Mammary epithelial cell (primary cell): ENCODE data around the gene LUZP2.

Experiments
- EZH2 ChIP-seq: IDR thresholded peaks from 2 replicates; pipeline ENCODE4 v1.6.1; 2012; ENCODE audit warnings: low read length, inconsistent platforms, borderline replicate concordance
- TF ChIP-seq, protein P1 (sequence below), 2 donors: IDR thresholded peaks in 1 of 2; conservative IDR thresholded peaks in 1 of 2; 2 replicates each; pipeline ENCODE4 v1.5.1; 2011 to 2012; ENCODE audit warnings: inconsistent platforms in 2 of 2, low read length in 2 of 2, mild to moderate bottlenecking in 2 of 2, control low read depth in 1 of 2, low read depth in 1 of 2; ENCODE audit not compliant: insufficient read depth in 1 of 2; ENCODE audit errors: extremely low read depth in 1 of 2

GRCh38 chr11:24625975-24626374, 129.1 kb downstream of the LUZP2 start:
- TF ChIP-seq, protein P1, sequence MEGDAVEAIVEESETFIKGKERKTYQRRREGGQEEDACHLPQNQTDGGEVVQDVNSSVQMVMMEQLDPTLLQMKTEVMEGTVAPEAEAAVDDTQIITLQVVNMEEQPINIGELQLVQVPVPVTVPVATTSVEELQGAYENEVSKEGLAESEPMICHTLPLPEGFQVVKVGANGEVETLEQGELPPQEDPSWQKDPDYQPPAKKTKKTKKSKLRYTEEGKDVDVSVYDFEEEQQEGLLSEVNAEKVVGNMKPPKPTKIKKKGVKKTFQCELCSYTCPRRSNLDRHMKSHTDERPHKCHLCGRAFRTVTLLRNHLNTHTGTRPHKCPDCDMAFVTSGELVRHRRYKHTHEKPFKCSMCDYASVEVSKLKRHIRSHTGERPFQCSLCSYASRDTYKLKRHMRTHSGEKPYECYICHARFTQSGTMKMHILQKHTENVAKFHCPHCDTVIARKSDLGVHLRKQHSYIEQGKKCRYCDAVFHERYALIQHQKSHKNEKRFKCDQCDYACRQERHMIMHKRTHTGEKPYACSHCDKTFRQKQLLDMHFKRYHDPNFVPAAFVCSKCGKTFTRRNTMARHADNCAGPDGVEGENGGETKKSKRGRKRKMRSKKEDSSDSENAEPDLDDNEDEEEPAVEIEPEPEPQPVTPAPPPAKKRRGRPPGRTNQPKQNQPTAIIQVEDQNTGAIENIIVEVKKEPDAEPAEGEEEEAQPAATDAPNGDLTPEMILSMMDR (conservative IDR thresholded peaks at IDR 0.05 in 1 of 2, IDR thresholded peaks at IDR 0.05 in 1 of 2; ENCODE audit: extremely low read depth in 1 of 2, insufficient read depth in 1 of 2, low read depth in 1 of 2, low read length in 2 of 2), result no peak
- no peak for TF ChIP-seq EZH2
